H1 (cell line): ENCODE results near the gene SPEM1. TPM values are rescaled to one million over a fixed set of nuclear protein-coding genes. Genes with fewer than 3 reads are reported as not detected.

ENCODE experiments used
- CTCF ChIA-PET: fragments of 300-600 bp; sonication (Branson Sonifier 250); formaldehyde crosslinking; loops from one replicate; lab custom pipeline; 2021; ENCODE audit not compliant: partially characterized antibody; lab: Charles Lee
- POLR2A ChIA-PET: fragments of 300-600 bp; sonication (Branson Sonifier 250); formaldehyde crosslinking; loops from one replicate; lab custom pipeline; 2021; ENCODE audit warnings: inconsistent platforms; ENCODE audit not compliant: partially characterized antibody; lab: Charles Lee
- DNase-seq, 2 experiments: peaks; one replicate each; pipeline versions ENCODE4 v3.0.0 to v3.0.0-alpha.2; 2010 to 2022; ENCODE audit warnings: low spot score in 2 of 2, low read depth in 1 of 2, mixed read lengths in 1 of 2
- FAIRE-seq: peaks from 2 replicates; lab custom pipeline; 2011; peaks lifted over from hg19 to GRCh38; lab: Jason Lieb, UNC
- H2AFZ ChIP-seq: 2 replicates; pipeline ENCODE4 v1.8.1; 2012; ENCODE audit warnings: low read length, inconsistent platforms
- H2AK5ac ChIP-seq: 2 replicates; pipeline ENCODE4 v1.6.1; 2013; ENCODE audit warnings: low read depth, low read length
- H2BK120ac ChIP-seq: replicated peaks from 2 replicates; pipeline ENCODE3; 2013; ENCODE audit warnings: low read depth, low read length, inconsistent platforms
- H2BK12ac ChIP-seq: 2 replicates; pipeline ENCODE4 v1.6.1; 2013; ENCODE audit warnings: low read depth, low read length
- H2BK15ac ChIP-seq: 2 replicates; pipeline ENCODE4 v1.6.1; 2013; ENCODE audit warnings: low read length
- H2BK20ac ChIP-seq: 2 replicates; pipeline ENCODE4 v1.6.1; 2013; ENCODE audit warnings: low read length
- H2BK5ac ChIP-seq: 2 replicates; pipeline ENCODE4 v1.6.1; 2013; ENCODE audit warnings: low read depth, low read length
- H3K14ac ChIP-seq: 2 replicates; pipeline ENCODE4 v1.6.1; 2013; ENCODE audit warnings: inconsistent platforms; ENCODE audit not compliant: insufficient read length
- H3K18ac ChIP-seq: 2 replicates; pipeline ENCODE4 v1.6.1; 2013; ENCODE audit warnings: low read length; ENCODE audit errors: extremely low read depth
- H3K23ac ChIP-seq: 2 replicates; pipeline ENCODE4 v1.6.1; 2013; ENCODE audit warnings: inconsistent platforms; ENCODE audit not compliant: insufficient read length
- H3K23me2 ChIP-seq: 2 replicates; pipeline ENCODE4 v1.6.1; 2013; ENCODE audit warnings: low read depth, low read length
- H3K27ac ChIP-seq: 2 replicates; pipeline ENCODE4 v1.6.1; 2011; ENCODE audit warnings: low read depth, low read length, inconsistent platforms
- H3K27me3 ChIP-seq, 4 experiments: replicated peaks in 1 of 4; 1 replicate in 1 of 4; 2 replicates in 3 of 4; pipeline versions ENCODE4 v1.6.1 to v1.8.1; 2011 to 2013; ENCODE audit warnings: low read length in 3 of 4, mild to moderate bottlenecking in 3 of 4, inconsistent platforms in 2 of 4, mixed read lengths in 2 of 4, moderate library complexity in 1 of 4; ENCODE audit not compliant: control insufficient read depth in 3 of 4, insufficient read depth in 3 of 4; ENCODE audit errors: extremely low read depth in 1 of 4
- H3K36me3 ChIP-seq, 4 experiments: 2 replicates each; pipeline versions ENCODE4 v1.6.1 to v1.8.1; 2011 to 2013; ENCODE audit warnings: mild to moderate bottlenecking in 4 of 4, low read length in 3 of 4, moderate library complexity in 2 of 4, control low read depth in 1 of 4, inconsistent platforms in 1 of 4; ENCODE audit not compliant: insufficient read depth in 4 of 4, control insufficient read depth in 2 of 4
- H3K4ac ChIP-seq: replicated peaks from 2 replicates; pipeline ENCODE3; 2013; ENCODE audit warnings: low read length, low read depth, mixed read lengths, inconsistent platforms; ENCODE audit not compliant: insufficient read length
- H3K4me1 ChIP-seq, 4 experiments: replicated peaks in 1 of 4; 1 replicate in 1 of 4; 2 replicates in 3 of 4; pipeline versions ENCODE4 v1.6.1 to v1.8.1; 2011 to 2013; ENCODE audit warnings: low read length in 3 of 4, inconsistent platforms in 2 of 4, mixed read lengths in 1 of 4; ENCODE audit not compliant: insufficient read depth in 4 of 4, control insufficient read depth in 3 of 4
- H3K4me2 ChIP-seq, 2 experiments: 2 replicates each; pipeline versions ENCODE4 v1.6.1 to v1.8.1; 2011 to 2013; ENCODE audit warnings: low read depth in 2 of 2, low read length in 2 of 2, control low read depth in 1 of 2, inconsistent platforms in 1 of 2, mild to moderate bottlenecking in 1 of 2; ENCODE audit not compliant: insufficient read depth in 1 of 2
- H3K4me3 ChIP-seq, 4 experiments: fragments of 200-600, 300-600 bp in 1 of 4; sonication (generic), shearing (Covaris generic), sonication (Bioruptor Twin) in 1 of 4; 2 replicates each; pipeline versions ENCODE4 v1.5.1 to v1.8.1; 2011 to 2016; ENCODE audit warnings: low read length in 4 of 4, low read depth in 3 of 4, control low read depth in 2 of 4, inconsistent platforms in 2 of 4, mild to moderate bottlenecking in 2 of 4, mixed read lengths in 1 of 4, moderate library complexity in 1 of 4; ENCODE audit not compliant: insufficient read depth in 2 of 4; ENCODE audit errors: extremely low read depth in 1 of 4
- H3K56ac ChIP-seq: replicated peaks from 2 replicates; pipeline ENCODE3; 2013; ENCODE audit warnings: low read depth, mild to moderate bottlenecking, mixed read lengths, low read length, inconsistent platforms; ENCODE audit not compliant: insufficient read length
- H3K79me1 ChIP-seq: 2 replicates; pipeline ENCODE4 v1.6.1; 2013; ENCODE audit warnings: low read depth, low read length, control low read depth
- H3K79me2 ChIP-seq, 2 experiments: 2 replicates each; pipeline versions ENCODE4 v1.6.1 to v1.8.1; 2012 to 2013; ENCODE audit warnings: low read length in 2 of 2, mild to moderate bottlenecking in 2 of 2, inconsistent platforms in 1 of 2; ENCODE audit not compliant: insufficient read depth in 2 of 2, control insufficient read depth in 1 of 2
- H3K9ac ChIP-seq, 4 experiments: replicated peaks in 1 of 4; 1 replicate in 1 of 4; 2 replicates in 3 of 4; pipeline versions ENCODE4 v1.6.1 to v1.8.1; 2011 to 2013; ENCODE audit warnings: low read depth in 3 of 4, low read length in 3 of 4, control low read depth in 2 of 4, mild to moderate bottlenecking in 2 of 4, moderate library complexity in 2 of 4, inconsistent platforms in 1 of 4; ENCODE audit errors: extremely low read depth in 1 of 4
- H3K9me3 ChIP-seq, 2 experiments: 2 replicates each; pipeline versions ENCODE4 v1.6.1 to v1.8.1; 2012 to 2013; ENCODE audit warnings: mild to moderate bottlenecking in 2 of 2, moderate library complexity in 2 of 2, control low read depth in 1 of 2, inconsistent platforms in 1 of 2, low read depth in 1 of 2, low read length in 1 of 2, mixed read lengths in 1 of 2; ENCODE audit not compliant: insufficient read depth in 2 of 2
- H4K20me1 ChIP-seq, 2 experiments: replicated peaks in 1 of 2; 2 replicates each; pipeline versions ENCODE3 to v1.8.1; 2011 to 2013; ENCODE audit warnings: inconsistent platforms in 2 of 2, low read length in 2 of 2, mild to moderate bottlenecking in 1 of 2; ENCODE audit not compliant: insufficient read depth in 2 of 2, control insufficient read depth in 1 of 2
- H4K5ac ChIP-seq: 2 replicates; pipeline ENCODE4 v1.6.1; 2013; ENCODE audit warnings: low read length, low read depth, mixed read lengths, inconsistent platforms; ENCODE audit not compliant: insufficient read length
- H4K8ac ChIP-seq: 2 replicates; pipeline ENCODE4 v1.8.0; 2013; ENCODE audit warnings: mild to moderate bottlenecking, moderate library complexity, low read length, inconsistent platforms; ENCODE audit not compliant: insufficient read depth; ENCODE audit errors: extremely low read depth
- H4K91ac ChIP-seq: replicated peaks from 2 replicates; pipeline ENCODE3; 2013; ENCODE audit warnings: low read length, mixed read lengths, inconsistent platforms; ENCODE audit not compliant: insufficient read length
- BCL11A ChIP-seq, 2 experiments: IDR thresholded peaks; one replicate each; pipeline ENCODE4 v1.6.1; 2011; ENCODE audit warnings: low read depth in 2 of 2, low read length in 2 of 2, mild to moderate bottlenecking in 2 of 2
- CBX8 ChIP-seq: fragments of 300-800, 300-1000 bp; sonication (generic); IDR thresholded peaks from 2 replicates; pipeline ENCODE4 v1.7.1; 2016; ENCODE audit warnings: low read depth, low read length, borderline replicate concordance
- CEBPB ChIP-seq: IDR thresholded peaks from 2 replicates; pipeline ENCODE4 v1.6.1; 2012; ENCODE audit warnings: low read depth, low read length
- EGR1 ChIP-seq: IDR thresholded peaks from 2 replicates; pipeline ENCODE4 v1.6.1; 2011; ENCODE audit warnings: low read depth, low read length, borderline replicate concordance
- POLR2A ChIP-seq, 2 experiments: IDR thresholded peaks; 1 replicate in 1 of 2; 2 replicates in 1 of 2; pipeline ENCODE4 v1.6.1; 2011; ENCODE audit warnings: low read depth in 2 of 2, low read length in 2 of 2, mild to moderate bottlenecking in 2 of 2; ENCODE audit errors: control extremely low read depth in 1 of 2
- SP2 ChIP-seq: IDR thresholded peaks from 2 replicates; pipeline ENCODE4 v1.6.1; 2012; ENCODE audit warnings: mild to moderate bottlenecking, low read length, inconsistent platforms
- TAF1 ChIP-seq: IDR thresholded peaks from 2 replicates; pipeline ENCODE4 v1.6.1; 2011; ENCODE audit warnings: mild to moderate bottlenecking, low read depth, low read length
- WGBS, 2 experiments: shearing (Covaris generic) in 1 of 2; methylation state at CpG; one replicate each; pipeline versions ENCODE4 v1.1.6 to v1.1.7; 2013 to 2015; ENCODE audit warnings: low lambda C conversion rate in 2 of 2, mixed read lengths in 2 of 2, inconsistent platforms in 1 of 2, low coverage in 1 of 2, missing lambda C conversion rate in 1 of 2; ENCODE audit not compliant: insufficient replicate concordance in 2 of 2, insufficient coverage in 1 of 2, insufficient read length in 1 of 2; ENCODE audit errors: extremely low coverage in 1 of 2, missing lambda C conversion rate in 1 of 2; 5-methylcytosine and 5-hydroxymethylcytosine counted together
- polyA plus RNA-seq, 7 experiments: library from polyadenylated mRNA; depleted of rRNA in 3 of 7; stranded (reverse) in 5 of 7; unstranded in 2 of 7; fragments of >200 nt in 5 of 7; fragments of 200-250 nt in 2 of 7; gene quantifications; 1 replicate in 5 of 7; 2 replicates in 1 of 7; 4 replicates in 1 of 7; pipeline versions ENCODE4 v1.2.1 to v1.2.3, GENCODE V29; 2011 to 2013; ENCODE audit warnings: missing spikeins in 2 of 7, mixed read lengths in 2 of 7
- total RNA-seq: library from RNA; stranded (reverse); fragmentation: NEBNext Ultra II Directional; extraction: Animal tissue kit (Norgen Biotek cat#: 25700); gene quantifications from 2 replicates; pipeline ENCODE4 v1.2.1, GENCODE V29; 2021

The SPEM1 gene
- total and polyA plus RNA-seq, 2 of the 8 experiments (the other 6 are each of a cell fraction or from before 2014, with no cell fraction given): not detected

DNA sequence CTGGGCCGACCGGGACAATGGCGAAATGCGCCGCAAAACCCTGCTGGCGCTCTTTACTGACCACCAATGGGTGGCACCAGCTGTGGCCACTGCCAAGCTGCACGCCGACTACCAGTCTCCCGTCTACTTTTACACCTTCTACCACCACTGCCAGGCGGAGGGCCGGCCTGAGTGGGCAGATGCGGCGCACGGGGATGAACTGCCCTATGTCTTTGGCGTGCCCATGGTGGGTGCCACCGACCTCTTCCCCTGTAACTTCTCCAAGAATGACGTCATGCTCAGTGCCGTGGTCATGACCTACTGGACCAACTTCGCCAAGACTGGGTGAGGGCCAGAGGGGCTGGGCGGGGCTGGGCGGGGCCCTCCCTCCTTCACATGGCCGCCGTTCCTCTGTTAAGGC is 4.3 kb upstream of the SPEM1 start:
- POLR2A ChIA-PET: interaction anchor here (1.5 to 2.8 kb wide), 5 partner anchors 9 to 131 kb away, joined by 3 to 14 read pairs (median 5); partner anchors contain the start of gene NLGN2

More for the DNA sequence above, 4.3 kb upstream of the SPEM1 start:
- Histone ChIP-seq H3K4me3 (no peak overlapping the region), H4K91ac (no peak overlapping the region), H4K8ac (no peak overlapping the region), H4K5ac (no peak overlapping the region), H4K20me1 (peaks cover 2 to 9% of the 10 kb centered on the region in 2 experiments), H2BK5ac (no peak overlapping the region), H3K9ac (no peak overlapping the region), H3K14ac (no peak overlapping the region), H3K23ac (no peak overlapping the region)
- FAIRE-seq: no peak
- no peak for DNase-seq
- TF ChIP-seq EGR1 (no peak), POLR2A (IDR thresholded peaks at IDR 0.05; ENCODE audit: control extremely low read depth in 1 of 2, low read depth in 2 of 2, low read length in 2 of 2) (no peak), CBX8 (no peak), BCL11A (IDR thresholded peaks at IDR 0.05; ENCODE audit: low read depth in 2 of 2, low read length in 2 of 2) (no peak), TAF1 (no peak), SP2 (no peak), CEBPB (no peak)
- TF ChIP-seq, all 59 proteins: peak for 0
- no peak overlapping the region for H3K4ac ChIP-seq
- peaks cover 2% of the 10 kb centered on the region; the same call in 1 of the 2 replicates for H3K23me2 ChIP-seq
- H3K9me3 ChIP-seq: no peaks in the 10 kb centered on the region
- H3K36me3 ChIP-seq: peaks cover 0 to 25% (median 9%) of the 10 kb centered on the region in 4 experiments; a peak in 6 of 8 replicates
- no peak overlapping the region for H3K18ac ChIP-seq
- no peak overlapping the region for H2BK120ac ChIP-seq
- H3K79me1 ChIP-seq: no peaks in the 10 kb centered on the region
- no peak overlapping the region for H2AFZ ChIP-seq
- no peak overlapping the region for H3K4me2 ChIP-seq
- CTCF ChIA-PET: interaction anchor here (1.4 kb wide), 1 partner anchor 39 kb away, joined by 3 read pairs; no protein-coding TSS in a partner anchor
- no peak overlapping the region for H3K56ac ChIP-seq
- peaks cover 0 to 16% (median 7%) of the 10 kb centered on the region in 4 experiments; a peak in 5 of 7 replicates for H3K4me1 ChIP-seq
- no peak overlapping the region for H2BK20ac ChIP-seq
- no peak overlapping the region for H3K27ac ChIP-seq
- 93% methylated on average over 21 of the region's 23 CpGs; no CpG with 5 or more reads in 1 of the 2 experiments for WGBS, 2 experiments
- no peaks in the 10 kb centered on the region for H3K79me2 ChIP-seq
- no peaks in the 10 kb centered on the region for H3K27me3 ChIP-seq
- H2BK15ac ChIP-seq: no peak overlapping the region
- H2BK12ac ChIP-seq: no peak overlapping the region
- H2AK5ac ChIP-seq: no peak overlapping the region
